CD14-positive monocyte (primary cell): ENCODE results near the gene CYSTM1. TPM values are rescaled to one million over a fixed set of nuclear protein-coding genes. Genes with fewer than 3 reads are reported as not detected.

Source experiments
- DNase-seq, 3 donors: peaks; one replicate each; pipeline ENCODE4 v3.0.0-alpha.2; 2011 to 2022
- H2AFZ ChIP-seq: 2 replicates; pipeline ENCODE4 v1.6.0; 2012; ENCODE audit warnings: mild to moderate bottlenecking, low read depth, low read length, inconsistent platforms; ENCODE audit not compliant: insufficient read depth, poor library complexity, severe bottlenecking
- H3K27ac ChIP-seq, 2 donors: 1 replicate in 1 of 2; 2 replicates in 1 of 2; pipeline ENCODE4 v1.5.1; 2012 to 2013; ENCODE audit warnings: low read length in 2 of 2, control low read depth in 1 of 2, inconsistent platforms in 1 of 2, low read depth in 1 of 2, mild to moderate bottlenecking in 1 of 2
- H3K27me3 ChIP-seq, 2 donors: one replicate each; pipeline versions ENCODE4 v1.6.0 to v1.6.1; 2011 to 2013; ENCODE audit warnings: low read length in 2 of 2; ENCODE audit not compliant: control insufficient read depth in 2 of 2, insufficient read depth in 2 of 2
- H3K36me3 ChIP-seq, 2 donors: replicated peaks in 1 of 2; 1 replicate in 1 of 2; 2 replicates in 1 of 2; pipeline versions ENCODE4 v1.5.1 to v1.6.1; 2012 to 2013; ENCODE audit warnings: low read length in 2 of 2, control low read depth in 1 of 2, inconsistent platforms in 1 of 2, mild to moderate bottlenecking in 1 of 2; ENCODE audit not compliant: insufficient read depth in 2 of 2, control insufficient read depth in 1 of 2
- H3K4me1 ChIP-seq, 2 donors: 1 replicate in 1 of 2; 2 replicates in 1 of 2; pipeline versions ENCODE4 v1.5.1 to v1.6.1; 2012 to 2013; ENCODE audit warnings: low read length in 2 of 2, control low read depth in 1 of 2, inconsistent platforms in 1 of 2, mild to moderate bottlenecking in 1 of 2, moderate library complexity in 1 of 2; ENCODE audit not compliant: insufficient read depth in 2 of 2, control insufficient read depth in 1 of 2
- H3K4me2 ChIP-seq: replicated peaks from 2 replicates; pipeline ENCODE3; 2012; ENCODE audit warnings: low read length, moderate library complexity, mild to moderate bottlenecking; ENCODE audit not compliant: poor library complexity, severe bottlenecking; ENCODE audit errors: extremely low read depth
- H3K4me3 ChIP-seq, 3 experiments: fragments of 200-600 bp in 1 of 3; sonication (generic) in 1 of 3; replicated peaks in 1 of 3; 1 replicate in 2 of 3; 2 replicates in 1 of 3; pipeline ENCODE4 v1.5.1; 2011 to 2013; ENCODE audit warnings: low read length in 3 of 3, mild to moderate bottlenecking in 3 of 3, control low read depth in 2 of 3, low read depth in 2 of 3, inconsistent platforms in 1 of 3, moderate library complexity in 1 of 3
- H3K79me2 ChIP-seq: 2 replicates; pipeline ENCODE4 v1.6.0; 2012; ENCODE audit warnings: mild to moderate bottlenecking, control low read depth, inconsistent platforms, low read length, moderate library complexity; ENCODE audit not compliant: insufficient read depth
- H3K9ac ChIP-seq: 2 replicates; pipeline ENCODE4 v1.6.0; 2017; ENCODE audit warnings: low read length, mild to moderate bottlenecking; ENCODE audit not compliant: insufficient read depth, poor library complexity, severe bottlenecking
- H3K9me3 ChIP-seq, 2 donors: replicated peaks in 1 of 2; 1 replicate in 1 of 2; 2 replicates in 1 of 2; pipeline versions ENCODE4 v1.5.1 to v1.6.1; 2012 to 2013; ENCODE audit warnings: low read length in 2 of 2, control low read depth in 1 of 2; ENCODE audit not compliant: control insufficient read depth in 1 of 2, insufficient read depth in 1 of 2
- H4K20me1 ChIP-seq: 2 replicates; pipeline ENCODE4 v1.6.0; 2012; ENCODE audit warnings: mild to moderate bottlenecking, low read length, control low read depth, moderate library complexity; ENCODE audit not compliant: insufficient read depth
- H3K27ac Mint-ChIP-seq, 7 donors: one replicate each; pipeline ENCODE4 v1.8.0; 2020; ENCODE audit warnings: mild to moderate bottlenecking in 7 of 7, mixed read lengths in 7 of 7, moderate library complexity in 6 of 7, inconsistent platforms in 2 of 7
- H3K27me3 Mint-ChIP-seq, 3 donors: one replicate each; pipeline ENCODE4 v1.8.0; 2021 to 2022; ENCODE audit warnings: low read depth in 3 of 3, mild to moderate bottlenecking in 3 of 3, mixed read lengths in 3 of 3, moderate library complexity in 3 of 3, inconsistent platforms in 1 of 3
- H3K36me3 Mint-ChIP-seq, 2 donors: one replicate each; pipeline ENCODE4 v1.8.0; 2020; ENCODE audit warnings: mixed read lengths in 2 of 2, inconsistent platforms in 1 of 2, mild to moderate bottlenecking in 1 of 2
- H3K4me1 Mint-ChIP-seq: one replicate; pipeline ENCODE4 v1.8.0; 2020; ENCODE audit warnings: mild to moderate bottlenecking, mixed read lengths
- H3K4me3 Mint-ChIP-seq, 2 donors: one replicate each; pipeline ENCODE4 v1.8.0; 2020; ENCODE audit warnings: mild to moderate bottlenecking in 2 of 2, mixed read lengths in 2 of 2, moderate library complexity in 1 of 2
- H3K9me3 Mint-ChIP-seq, 7 donors: one replicate each; pipeline ENCODE4 v1.8.0; 2020 to 2022; ENCODE audit warnings: mixed read lengths in 7 of 7, mild to moderate bottlenecking in 6 of 7, moderate library complexity in 6 of 7, inconsistent platforms in 2 of 7
- CTCF ChIP-seq: fragments of 200-600 bp; IDR thresholded peaks from one replicate; pipeline ENCODE4 v1.8.0; 2022; ENCODE audit warnings: antibody characterized with exemption, mild to moderate bottlenecking
- WGBS: methylation state at CpG from one replicate; pipeline ENCODE4 v1.1.5; 2013; ENCODE audit warnings: missing lambda C conversion rate; ENCODE audit not compliant: insufficient coverage; 5-methylcytosine and 5-hydroxymethylcytosine counted together
- intact Hi-C, 2 donors: fragments of 100-400 bp; cut with micrococcal nuclease; formaldehyde crosslinking; loops; one replicate each; pipeline versions ENCODE4 v1.15.0 to v1.15.1; 2023
- polyA plus RNA-seq, 3 donors: library from polyadenylated mRNA; depleted of rRNA in 1 of 3; unstranded in 2 of 3; stranded (reverse) in 1 of 3; fragments of 300-500 nt in 2 of 3; fragments of >200 nt in 1 of 3; fragmentation: Illumina TruSeq in 2 of 3; gene quantifications; 1 replicate in 2 of 3; 2 replicates in 1 of 3; pipeline ENCODE4 v1.2.3, GENCODE V29; 2012 to 2021

Gene CYSTM1
- polyA plus RNA-seq, 3 donors, result 14.0 to 40.0 (median 36.7) TPM

GRCh38 chr5:140207250-140207964 lies 32.4 kb downstream of the CYSTM1 start:
- no peak for TF ChIP-seq CTCF
- H3K9ac ChIP-seq, result no peak overlapping the region

GRCh38 chr5:140208065-140208464 lies 33.1 kb downstream of the CYSTM1 start:
- Mint-ChIP-seq H3K4me3 (no peak overlapping the region), H3K4me1 (peaks cover 39% of the 10 kb centered on the region), H3K27ac (no peak overlapping the region), H3K36me3 (peaks cover 13 to 20% of the 10 kb centered on the region in 2 donors), H3K27me3 (peaks cover 2 to 4% (median 3%) of the 10 kb centered on the region in 3 donors), H3K9me3 (peaks cover 0 to 3% (median 0%) of the 10 kb centered on the region in 7 donors)
- Histone ChIP-seq H3K27me3 (no peaks in the 10 kb centered on the region), H2AFZ (no peak overlapping the region), H3K9ac (no peak overlapping the region), H3K4me3 (no peak overlapping the region), H3K9me3 (no peaks in the 10 kb centered on the region), H3K27ac (no peak overlapping the region), H3K36me3 (no peaks in the 10 kb centered on the region), H3K4me1 (peaks cover 25 to 43% of the 10 kb centered on the region in 2 donors), H3K4me2 (no peak overlapping the region), H3K79me2 (no peaks in the 10 kb centered on the region), H4K20me1 (peaks cover 4% of the 10 kb centered on the region)
- no peak for DNase-seq
- intact Hi-C loops, result no loop called here
- no peak for TF ChIP-seq CTCF

More at GRCh38 chr5:140207250-140207964, 32.4 kb downstream of the CYSTM1 start:
- H3K36me3 ChIP-seq, result no peaks in the 10 kb centered on the region
- Mint-ChIP-seq H3K27ac (peak overlapping the region in 5 of 7 donors; percentile 32 to 69 (median 54)), H3K4me1 (peaks cover 39% of the 10 kb centered on the region), H3K36me3 (peaks cover 13 to 22% of the 10 kb centered on the region in 2 donors), H3K27me3 (peaks cover 0 to 4% (median 3%) of the 10 kb centered on the region in 3 donors), H3K9me3 (peaks cover 0 to 3% (median 0%) of the 10 kb centered on the region in 7 donors), H3K4me3 (peak overlapping the region in 1 of 2 donors; percentile 26)
- H3K4me1 ChIP-seq, result peaks cover 25 to 43% of the 10 kb centered on the region in 2 donors
- H3K4me2 ChIP-seq, result no peak overlapping the region
- intact Hi-C loops, result no loop called here
- no peak overlapping the region for H3K4me3 ChIP-seq
- no CpG with 5 or more reads among the region's 2 CpGs for WGBS
- no peaks in the 10 kb centered on the region for H3K27me3 ChIP-seq
- H2AFZ ChIP-seq, result no peak overlapping the region
- no peaks in the 10 kb centered on the region for H3K79me2 ChIP-seq
- H4K20me1 ChIP-seq, result peaks cover 4% of the 10 kb centered on the region
- H3K27ac ChIP-seq, result peak overlapping the region in 1 of 2 donors; percentile 32
- DNase-seq, result peak in 2 of 3 donors; percentile 16 to 40
- no peaks in the 10 kb centered on the region for H3K9me3 ChIP-seq
